Activated B cell treated with CpG ODN at 0.5 μM for 24 hours (primary cell): ENCODE data around the gene C6orf15. TPM values are rescaled to one million over a fixed set of nuclear protein-coding genes. Genes with fewer than 3 reads are reported as not detected.

ENCODE experiments used
- ATAC-seq: fragments of 200-7000 bp; cut with Tn5 transposase; one replicate; pipeline ENCODE4 v1.10.0; 2021; ENCODE audit warnings: low read depth, mild to moderate bottlenecking, moderate library complexity
- CTCF ChIA-PET: fragments of 350-600 bp; sonication (Branson Sonifier 250); formaldehyde crosslinking; loops from one replicate; lab custom pipeline; 2021; ENCODE audit warnings: antibody characterized with exemption; lab: Charles Lee
- POLR2A ChIA-PET: fragments of 350-600 bp; sonication (Branson Sonifier 250); formaldehyde crosslinking; loops from one replicate; lab custom pipeline; 2021; ENCODE audit warnings: antibody characterized with exemption; lab: Charles Lee
- DNase-seq: peaks from one replicate; pipeline ENCODE4 v3.0.0; 2022
- H3K27ac Mint-ChIP-seq: one replicate; pipeline ENCODE4 v1.8.0; 2020; ENCODE audit warnings: mixed read lengths
- H3K27me3 Mint-ChIP-seq: one replicate; pipeline ENCODE4 v1.8.0; 2021; ENCODE audit warnings: mixed read lengths
- H3K36me3 Mint-ChIP-seq: one replicate; pipeline ENCODE4 v1.8.0; 2021; ENCODE audit warnings: low read depth, mixed read lengths
- H3K4me1 Mint-ChIP-seq: one replicate; pipeline ENCODE4 v1.8.0; 2021; ENCODE audit warnings: mixed read lengths
- H3K4me3 Mint-ChIP-seq: one replicate; pipeline ENCODE4 v1.8.0; 2020; ENCODE audit warnings: mild to moderate bottlenecking, mixed read lengths
- H3K9me3 Mint-ChIP-seq: one replicate; pipeline ENCODE4 v1.8.0; 2020; ENCODE audit warnings: mixed read lengths
- intact Hi-C: fragments of 100-400 bp; cut with micrococcal nuclease; formaldehyde crosslinking; loops from one replicate; pipeline ENCODE4 v1.15.1; 2024
- total RNA-seq: library from RNA; stranded (reverse); gene quantifications from 2 replicates; pipeline ENCODE4 v1.2.3, GENCODE V29; 2022
- TF ChIP-seq, protein P1 (sequence below): fragments of 200-600 bp; IDR thresholded peaks from one replicate; pipeline ENCODE4 v1.8.0; 2022; ENCODE audit warnings: antibody characterized with exemption, mild to moderate bottlenecking

C6orf15 gene
- total RNA-seq, 1 donor from 2014 or later, result not detected

DNA sequence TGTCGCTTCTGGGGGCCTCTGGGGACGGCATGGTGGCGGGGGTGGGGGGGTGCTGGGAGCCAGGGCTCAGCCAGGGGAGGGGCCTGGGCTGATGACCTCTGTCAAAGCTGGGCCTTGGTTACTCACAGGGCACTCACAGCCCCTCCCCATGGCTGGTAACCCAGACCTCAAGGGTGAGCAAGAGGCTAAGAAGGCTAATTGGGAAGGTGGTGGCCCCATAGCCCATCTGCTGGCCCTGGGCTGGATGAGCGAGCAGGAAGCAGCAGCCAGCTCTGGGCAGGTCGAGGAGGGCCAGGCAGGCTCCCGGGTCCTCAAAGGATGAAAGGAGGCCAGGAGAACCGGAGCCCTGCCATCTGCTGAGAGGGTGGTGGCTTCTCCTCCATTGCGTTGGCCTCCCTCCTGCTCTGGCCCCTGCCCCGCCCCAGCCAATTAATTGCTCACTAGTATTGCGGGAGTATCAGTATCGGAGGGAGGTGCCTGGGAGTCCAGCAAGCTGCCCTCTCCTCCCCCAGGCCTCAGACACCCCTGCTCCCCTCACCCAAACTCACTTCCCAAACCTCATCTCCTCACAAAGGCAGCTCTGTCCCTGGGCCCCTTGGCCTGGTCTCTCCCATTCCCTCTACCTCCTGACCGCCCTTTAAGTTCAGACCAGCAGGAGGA is 8.9 kb upstream of the C6orf15 start:
- no peaks in the 10 kb centered on the region for H3K4me1 Mint-ChIP-seq
- no peak overlapping the region for H3K4me3 Mint-ChIP-seq
- intact Hi-C loops, result no loop called here
- H3K27ac Mint-ChIP-seq, result no peak overlapping the region
- H3K27me3 Mint-ChIP-seq, result peaks cover 16% of the 10 kb centered on the region
- TF ChIP-seq, protein P1, sequence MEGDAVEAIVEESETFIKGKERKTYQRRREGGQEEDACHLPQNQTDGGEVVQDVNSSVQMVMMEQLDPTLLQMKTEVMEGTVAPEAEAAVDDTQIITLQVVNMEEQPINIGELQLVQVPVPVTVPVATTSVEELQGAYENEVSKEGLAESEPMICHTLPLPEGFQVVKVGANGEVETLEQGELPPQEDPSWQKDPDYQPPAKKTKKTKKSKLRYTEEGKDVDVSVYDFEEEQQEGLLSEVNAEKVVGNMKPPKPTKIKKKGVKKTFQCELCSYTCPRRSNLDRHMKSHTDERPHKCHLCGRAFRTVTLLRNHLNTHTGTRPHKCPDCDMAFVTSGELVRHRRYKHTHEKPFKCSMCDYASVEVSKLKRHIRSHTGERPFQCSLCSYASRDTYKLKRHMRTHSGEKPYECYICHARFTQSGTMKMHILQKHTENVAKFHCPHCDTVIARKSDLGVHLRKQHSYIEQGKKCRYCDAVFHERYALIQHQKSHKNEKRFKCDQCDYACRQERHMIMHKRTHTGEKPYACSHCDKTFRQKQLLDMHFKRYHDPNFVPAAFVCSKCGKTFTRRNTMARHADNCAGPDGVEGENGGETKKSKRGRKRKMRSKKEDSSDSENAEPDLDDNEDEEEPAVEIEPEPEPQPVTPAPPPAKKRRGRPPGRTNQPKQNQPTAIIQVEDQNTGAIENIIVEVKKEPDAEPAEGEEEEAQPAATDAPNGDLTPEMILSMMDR, result no peak
- no peaks in the 10 kb centered on the region for H3K36me3 Mint-ChIP-seq
- CTCF ChIA-PET, result no interaction called here
- H3K9me3 Mint-ChIP-seq, result no peaks in the 10 kb centered on the region
- ATAC-seq (no peak), DNase-seq (no peak)
- POLR2A ChIA-PET, result no interaction called here

DNA sequence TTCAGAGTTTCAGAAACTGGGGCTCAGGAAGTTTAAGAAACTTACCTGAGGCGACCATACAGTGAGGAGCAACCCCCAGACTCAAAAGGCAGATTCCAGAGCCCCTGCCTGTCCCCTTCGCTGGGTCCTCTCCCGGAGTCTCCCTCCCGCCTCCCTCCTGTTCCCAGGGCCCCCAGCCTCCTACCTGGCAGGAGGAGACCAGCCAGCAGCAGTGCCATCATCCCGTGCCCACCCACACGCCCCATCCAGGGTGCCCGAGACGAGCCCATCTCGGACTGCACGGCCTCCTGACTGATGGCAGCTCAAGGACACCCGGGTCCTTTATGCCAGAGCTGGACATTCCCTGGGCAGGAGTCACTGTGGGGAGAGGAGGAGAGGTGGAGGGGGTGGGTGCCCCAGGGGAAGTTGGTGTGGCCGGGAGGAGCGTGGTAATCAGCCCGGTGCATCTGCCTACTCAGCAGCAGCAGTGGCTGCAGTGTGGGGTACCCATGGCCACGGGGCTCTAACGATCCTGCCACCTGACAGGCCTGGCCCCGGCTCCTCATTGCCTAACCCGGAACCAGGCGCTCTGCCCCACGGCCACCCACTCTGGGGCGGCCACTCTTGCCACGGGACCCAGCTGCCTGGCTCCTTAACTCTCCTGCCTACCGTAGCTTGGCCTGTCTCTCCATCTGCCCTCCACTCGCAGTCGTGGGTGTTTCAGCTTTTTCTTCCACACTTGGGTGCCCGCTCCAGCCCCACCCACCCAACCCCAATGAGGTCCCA is 8.0 kb upstream of the C6orf15 start, which contains the start of gene CDSN:
Gene CDSN (minus strand): TSS at position 296 of the 765 bp plus-strand sequence. CDS start 27 bp downstream, at position 269.
- TF ChIP-seq, protein P1, result no peak
- Mint-ChIP-seq H3K36me3 (no peaks in the 10 kb centered on the region), H3K4me1 (peaks cover 3% of the 10 kb centered on the region), H3K27me3 (peaks cover 16% of the 10 kb centered on the region), H3K4me3 (no peak within 1 kb of the TSS), H3K9me3 (no peaks in the 10 kb centered on the region), H3K27ac (no peak within 1 kb of the TSS)
- POLR2A ChIA-PET, result no interaction called here
- CTCF ChIA-PET, result no interaction called here
- intact Hi-C loops, result no loop called here
- DNase-seq, result no peak
- ATAC-seq, result no peak

DNA sequence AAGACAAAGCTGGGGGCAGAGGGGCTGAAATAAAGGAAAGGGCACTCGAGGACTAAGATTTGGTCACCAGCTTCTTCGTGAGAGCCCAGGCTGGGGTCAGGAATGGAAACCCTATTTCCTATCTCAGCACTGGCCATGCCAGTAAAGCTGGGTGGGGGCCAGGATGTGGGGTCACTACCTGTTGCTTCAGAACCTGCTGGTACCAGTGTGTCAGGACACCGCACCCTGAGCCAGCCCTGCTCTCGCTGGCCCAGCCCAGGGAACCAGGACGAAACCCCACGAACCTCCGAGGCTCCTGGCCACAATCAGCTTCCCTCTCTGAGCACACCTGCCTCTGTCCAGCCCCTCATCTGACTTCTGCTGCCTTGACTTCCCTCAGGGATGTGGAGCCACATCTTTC is 5.8 kb upstream of the C6orf15 start:
- TF ChIP-seq, protein P1, result no peak
- Mint-ChIP-seq H3K4me1 (peaks cover 5% of the 10 kb centered on the region), H3K4me3 (no peak overlapping the region), H3K36me3 (no peaks in the 10 kb centered on the region), H3K27ac (no peak overlapping the region), H3K9me3 (no peaks in the 10 kb centered on the region), H3K27me3 (peaks cover 21% of the 10 kb centered on the region)
- intact Hi-C loops, result no loop called here
- ATAC-seq, result no peak
- no peak for DNase-seq
- CTCF ChIA-PET, result interaction anchor here (1.2 kb wide), 1 partner anchor 38 kb away, joined by 5 read pairs; no protein-coding TSS in a partner anchor
- POLR2A ChIA-PET, result no interaction called here

DNA sequence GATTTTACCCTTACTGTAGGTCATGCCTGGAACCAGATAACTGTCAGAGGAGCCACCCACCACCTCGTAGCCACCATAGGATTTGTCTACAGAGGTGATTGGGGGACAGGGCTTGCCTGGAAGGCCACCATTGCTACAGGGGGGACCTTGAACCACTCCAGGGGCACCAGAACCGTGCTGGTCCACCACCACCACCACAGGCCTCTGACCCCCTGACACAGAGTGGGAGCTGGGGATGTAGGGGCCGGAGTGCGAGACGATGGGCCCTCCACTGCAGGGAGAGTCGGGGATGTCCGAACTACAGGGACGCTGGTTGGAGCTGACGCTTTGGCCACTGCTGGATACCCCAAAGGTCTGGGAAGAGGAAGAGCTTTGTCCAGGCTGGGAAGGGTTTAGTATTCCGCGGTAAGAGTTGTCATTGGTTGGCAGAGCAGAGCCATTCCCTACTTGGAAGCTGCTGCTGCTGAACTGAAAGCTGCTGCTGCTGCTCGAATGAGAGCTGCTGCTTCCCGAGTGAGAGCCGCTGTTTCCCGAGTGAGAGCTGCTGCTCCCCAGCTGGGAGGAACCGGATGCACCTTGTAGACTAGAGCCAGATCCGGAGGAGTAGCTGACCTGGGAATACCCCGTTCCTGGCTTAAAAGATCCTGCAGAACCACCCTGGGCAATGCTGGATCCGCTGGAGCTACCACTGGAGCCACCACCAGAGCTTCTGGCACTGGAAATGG is 4.4 kb upstream of the C6orf15 start:
- ATAC-seq, result no peak
- no peak for DNase-seq
- Mint-ChIP-seq H3K4me1 (peaks cover 5% of the 10 kb centered on the region), H3K9me3 (no peaks in the 10 kb centered on the region), H3K36me3 (no peaks in the 10 kb centered on the region), H3K4me3 (no peak overlapping the region), H3K27me3 (peaks cover 19% of the 10 kb centered on the region), H3K27ac (no peak overlapping the region)
- ChIA-PET POLR2A (interaction anchor here (0.5 kb wide), 1 partner anchor 502 kb away, joined by 3 read pairs; no protein-coding TSS in a partner anchor), CTCF (no interaction called here)
- TF ChIP-seq, protein P1, result no peak
- intact Hi-C loops, result no loop called here
